ENCODE results near the gene CT47C1.
A peak's percentile ranks its signal among the peaks of the same experiment; 100 is the strongest.

CT47C1 gene

GRCh38 chrX:119073911-119074310 is 1.1 kb downstream of the CT47C1 start:
- DNase-seq (no peak), ATAC-seq (no peak)

GRCh38 chrX:119075270-119076025 is 2.7 kb downstream of the CT47C1 start:
- DNase-seq (no peak), ATAC-seq (no peak)

- ATAC-seq (no peak), DNase-seq (no peak)
These were observed 9.5 kb downstream of the CT47C1 start for GRCh38 chrX:119082278-119082677.

GRCh38 chrX:119084766-119085165 is 12.0 kb downstream of the CT47C1 start:
- ATAC-seq = no peak
- no peak for DNase-seq

GRCh38 chrX:119087121-119087520 is 14.3 kb downstream of the CT47C1 start:
- DNase-seq = no peak
- no peak for ATAC-seq

GRCh38 chrX:119089619-119090018 is 16.8 kb downstream of the CT47C1 start:
- DNase-seq (no peak), ATAC-seq (no peak)

GRCh38 chrX:119090627-119091026 is 17.8 kb downstream of the CT47C1 start:
- DNase-seq (no peak), ATAC-seq (no peak)

- DNase-seq (no peak), ATAC-seq (no peak)
These were observed 21.4 kb downstream of the CT47C1 start for GRCh38 chrX:119093991-119094735.

GRCh38 chrX:119094819-119095218 is 22.0 kb downstream of the CT47C1 start:
- DNase-seq (no peak), ATAC-seq (no peak)

GRCh38 chrX:119095936-119096335 is 23.1 kb downstream of the CT47C1 start:
- DNase-seq = no peak
- no peak for ATAC-seq

GRCh38 chrX:119101168-119101567 is 28.4 kb downstream of the CT47C1 start:
- no peak for ATAC-seq

GRCh38 chrX:119105826-119106225 is 33.0 kb downstream of the CT47C1 start:
- ATAC-seq (no peak), DNase-seq (no peak)

More at GRCh38 chrX:119101168-119101567, 28.4 kb downstream of the CT47C1 start:
- no peak for DNase-seq

GRCh38 chrX:119107206-119107605 is 34.4 kb downstream of the CT47C1 start:
- no peak for ATAC-seq
- no peak for DNase-seq

GRCh38 chrX:119118780-119119395 is 46.1 kb downstream of the CT47C1 start:
- ATAC-seq (peak; percentile 72), DNase-seq (peak; percentile 51)

GRCh38 chrX:119121341-119121740 is 48.5 kb downstream of the CT47C1 start:
- DNase-seq = no peak

More at GRCh38 chrX:119121341-119121740, 48.5 kb downstream of the CT47C1 start:
- ATAC-seq = no peak
